ENCODE measurements around the gene KLF5. TPM values are rescaled to one million over a fixed set of nuclear protein-coding genes. Genes with fewer than 3 reads are reported as not detected.

The KLF5 gene
- total RNA-seq, 1 donor from 2014 or later: 2.4 TPM

DNA sequence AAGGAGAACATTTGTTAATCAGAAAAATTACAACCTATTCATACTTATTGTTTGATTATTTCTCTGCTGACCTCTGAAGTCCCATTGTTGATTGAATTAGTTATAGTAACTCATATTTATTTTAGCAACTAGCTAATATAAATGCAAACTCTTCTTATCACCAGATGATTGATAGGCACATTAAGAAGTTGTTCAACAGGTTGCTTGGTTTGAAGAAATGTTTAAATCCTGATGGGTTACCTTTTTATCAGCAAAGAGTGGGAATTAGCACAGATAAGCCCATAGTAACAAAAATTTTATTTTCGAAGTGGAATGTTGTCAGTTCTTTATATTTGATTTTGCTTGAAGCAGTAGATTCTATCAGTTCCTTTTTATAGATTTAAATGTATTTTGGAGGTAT is 44.4 kb downstream of the KLF5 start:
- H3K4me3 Mint-ChIP-seq: no peak overlapping the region
- H3K36me3 Mint-ChIP-seq (ENCODE audit: low read depth): no peaks in the 10 kb centered on the region
- intact Hi-C loops (cut with micrococcal nuclease): no loop called here
- no peaks in the 10 kb centered on the region for H3K4me1 Mint-ChIP-seq (ENCODE audit: low read depth)
- peaks cover 2% of the 10 kb centered on the region for H3K27me3 Mint-ChIP-seq (ENCODE audit: insufficient read depth)
- H3K9me3 Mint-ChIP-seq: peaks cover 6% of the 10 kb centered on the region
- no peak for DNase-seq (ENCODE audit: low spot score)
- no peak overlapping the region for H3K27ac Mint-ChIP-seq

- intact Hi-C loops (cut with micrococcal nuclease): no loop called here
- peaks cover 7% of the 10 kb centered on the region for H3K27me3 Mint-ChIP-seq (ENCODE audit: insufficient read depth)
- H3K4me3 Mint-ChIP-seq: no peak overlapping the region
- no peak overlapping the region for H3K27ac Mint-ChIP-seq
- H3K9me3 Mint-ChIP-seq: no peaks in the 10 kb centered on the region
- DNase-seq (ENCODE audit: low spot score): no peak
- H3K36me3 Mint-ChIP-seq (ENCODE audit: low read depth): no peaks in the 10 kb centered on the region
- H3K4me1 Mint-ChIP-seq (ENCODE audit: low read depth): no peaks in the 10 kb centered on the region
These were observed 47.8 kb downstream of the KLF5 start for GRCh38 chr13:73106513-73107178.

DNA sequence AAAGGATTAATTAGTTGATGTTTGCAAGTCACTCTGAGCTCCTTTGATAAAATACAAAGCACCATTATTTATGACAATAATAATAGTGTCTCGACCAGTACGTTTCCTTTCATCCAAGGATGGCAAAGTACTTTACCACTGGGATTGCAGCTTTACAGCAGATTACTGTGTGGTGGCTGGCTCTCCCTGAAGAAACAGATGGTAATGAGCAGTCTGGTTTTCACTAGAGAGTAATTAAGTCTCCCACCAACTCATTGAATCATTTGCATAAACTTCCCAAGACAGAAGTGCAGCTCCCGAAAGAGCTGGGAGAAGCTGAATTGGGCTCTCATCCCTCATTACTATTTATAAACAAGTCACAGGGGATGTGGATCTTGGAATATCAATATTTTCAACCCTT is 48.7 kb downstream of the KLF5 start:
- Mint-ChIP-seq H3K9me3 (no peaks in the 10 kb centered on the region), H3K4me3 (no peak overlapping the region), H3K27me3 (ENCODE audit: insufficient read depth) (peaks cover 7% of the 10 kb centered on the region)

GRCh38 chr13:73107970-73108369 is 49.2 kb downstream of the KLF5 start:
- H3K9me3 Mint-ChIP-seq: no peaks in the 10 kb centered on the region
- intact Hi-C loops (cut with micrococcal nuclease): no loop called here
- no peak for DNase-seq (ENCODE audit: low spot score)
- no peak overlapping the region for H3K4me3 Mint-ChIP-seq
- no peaks in the 10 kb centered on the region for H3K36me3 Mint-ChIP-seq (ENCODE audit: low read depth)
- no peak overlapping the region for H3K27ac Mint-ChIP-seq
- peaks cover 10% of the 10 kb centered on the region for H3K27me3 Mint-ChIP-seq (ENCODE audit: insufficient read depth)
- H3K4me1 Mint-ChIP-seq (ENCODE audit: low read depth): no peaks in the 10 kb centered on the region

More for the DNA sequence above, 48.7 kb downstream of the KLF5 start:
- H3K36me3 Mint-ChIP-seq (ENCODE audit: low read depth): no peaks in the 10 kb centered on the region
- DNase-seq (ENCODE audit: low spot score): no peak
- no peaks in the 10 kb centered on the region for H3K4me1 Mint-ChIP-seq (ENCODE audit: low read depth)
- intact Hi-C loops (cut with micrococcal nuclease): no loop called here
- no peak overlapping the region for H3K27ac Mint-ChIP-seq

DNA sequence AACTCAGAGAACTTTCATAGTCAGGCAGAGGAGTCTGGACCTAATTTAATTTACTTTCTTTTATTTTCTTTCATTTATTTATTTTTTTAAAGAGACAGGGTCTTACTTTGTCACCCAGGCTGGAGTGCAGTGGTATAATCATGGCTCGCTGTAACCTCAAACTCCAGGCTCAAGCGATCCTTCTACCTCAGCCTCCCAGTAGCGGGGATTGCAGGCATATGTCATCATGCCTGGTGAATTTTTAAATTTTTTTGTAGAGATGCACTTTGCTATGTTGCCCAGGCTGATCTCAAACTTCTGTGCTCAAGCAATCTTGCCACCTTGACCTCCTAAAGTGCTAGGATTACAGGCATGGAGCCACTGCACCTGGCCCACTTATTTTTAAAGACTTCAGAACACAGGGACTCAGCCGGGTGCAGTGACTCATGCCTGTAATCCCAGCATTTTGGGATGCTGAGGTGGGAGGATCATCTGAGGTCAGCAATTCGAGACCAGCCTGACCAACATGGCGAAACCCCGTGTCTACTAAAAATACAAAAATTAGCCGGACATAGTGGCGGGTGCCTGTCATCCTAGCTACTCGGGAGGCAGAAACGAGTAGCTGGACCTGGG is 50.6 kb downstream of the KLF5 start:
- DNase-seq (ENCODE audit: low spot score): no peak
- Mint-ChIP-seq H3K4me3 (no peak overlapping the region), H3K36me3 (ENCODE audit: low read depth) (no peaks in the 10 kb centered on the region), H3K9me3 (no peaks in the 10 kb centered on the region), H3K27ac (no peak overlapping the region), H3K4me1 (ENCODE audit: low read depth) (no peaks in the 10 kb centered on the region), H3K27me3 (ENCODE audit: insufficient read depth) (peaks cover 10% of the 10 kb centered on the region)
- intact Hi-C loops (cut with micrococcal nuclease): no loop called here

GRCh38 chr13:73109969-73110368 is 51.2 kb downstream of the KLF5 start:
- intact Hi-C loops (cut with micrococcal nuclease): no loop called here
- Mint-ChIP-seq H3K4me1 (ENCODE audit: low read depth) (no peaks in the 10 kb centered on the region), H3K27me3 (ENCODE audit: insufficient read depth) (peaks cover 10% of the 10 kb centered on the region), H3K36me3 (ENCODE audit: low read depth) (no peaks in the 10 kb centered on the region), H3K9me3 (no peaks in the 10 kb centered on the region), H3K4me3 (no peak overlapping the region), H3K27ac (no peak overlapping the region)
- DNase-seq (ENCODE audit: low spot score): no peak

- no peak for DNase-seq (ENCODE audit: low spot score)
- H3K27ac Mint-ChIP-seq: no peak overlapping the region
- no peaks in the 10 kb centered on the region for H3K4me1 Mint-ChIP-seq (ENCODE audit: low read depth)
- no peak overlapping the region for H3K4me3 Mint-ChIP-seq
- intact Hi-C loops (cut with micrococcal nuclease): no loop called here
- no peaks in the 10 kb centered on the region for H3K9me3 Mint-ChIP-seq
- peaks cover 10% of the 10 kb centered on the region for H3K27me3 Mint-ChIP-seq (ENCODE audit: insufficient read depth)
- no peaks in the 10 kb centered on the region for H3K36me3 Mint-ChIP-seq (ENCODE audit: low read depth)
These were observed 52.0 kb downstream of the KLF5 start for GRCh38 chr13:73110814-73111213.

DNA sequence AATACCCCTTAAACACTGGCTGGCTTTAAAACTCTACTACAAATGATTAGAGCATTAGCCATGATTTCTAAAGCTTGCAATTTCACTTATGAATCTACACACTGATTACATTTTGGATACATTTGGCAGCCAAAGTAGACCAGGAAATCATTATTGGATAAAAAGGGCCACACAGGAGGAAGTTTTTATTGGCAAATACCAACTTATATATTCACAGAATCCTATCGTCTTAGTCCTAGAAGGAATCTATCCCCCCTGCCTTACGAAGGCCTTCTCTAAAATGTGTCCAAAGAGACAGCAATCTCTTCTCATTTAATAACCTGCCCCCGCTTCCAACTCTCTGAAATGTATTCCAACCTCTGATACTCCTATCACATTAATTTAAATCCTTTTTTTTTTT is 52.5 kb downstream of the KLF5 start:
- H3K27me3 Mint-ChIP-seq (ENCODE audit: insufficient read depth): peaks cover 10% of the 10 kb centered on the region
- H3K4me3 Mint-ChIP-seq: no peak overlapping the region
- intact Hi-C loops (cut with micrococcal nuclease): no loop called here
- H3K36me3 Mint-ChIP-seq (ENCODE audit: low read depth): no peaks in the 10 kb centered on the region
- no peaks in the 10 kb centered on the region for H3K4me1 Mint-ChIP-seq (ENCODE audit: low read depth)
- H3K9me3 Mint-ChIP-seq: no peaks in the 10 kb centered on the region
- H3K27ac Mint-ChIP-seq: no peak overlapping the region
- no peak for DNase-seq (ENCODE audit: low spot score)

DNA sequence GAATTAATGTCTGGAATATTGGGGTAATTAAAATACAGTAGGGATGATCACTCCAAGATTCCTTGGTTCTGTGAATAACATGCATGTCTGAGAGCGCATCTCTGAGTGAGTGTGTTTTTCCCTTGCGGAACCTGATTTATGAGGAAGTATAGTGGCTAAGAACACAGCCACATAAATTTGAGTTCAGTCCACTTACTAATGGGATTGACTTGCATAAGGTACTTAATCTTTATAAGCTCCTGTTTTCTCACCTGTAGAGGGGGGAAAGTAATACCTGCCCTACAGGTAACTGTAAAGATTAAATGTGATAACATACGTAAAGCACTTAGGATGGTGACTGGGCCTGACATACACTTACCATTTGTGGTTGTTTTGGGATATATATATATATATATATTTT is 60.8 kb downstream of the KLF5 start:
- H3K4me1 Mint-ChIP-seq (ENCODE audit: low read depth): no peaks in the 10 kb centered on the region
- no peaks in the 10 kb centered on the region for H3K27me3 Mint-ChIP-seq (ENCODE audit: insufficient read depth)
- no peak for DNase-seq (ENCODE audit: low spot score)
- intact Hi-C loops (cut with micrococcal nuclease): no loop called here
- no peaks in the 10 kb centered on the region for H3K9me3 Mint-ChIP-seq
- no peak overlapping the region for H3K27ac Mint-ChIP-seq
- H3K4me3 Mint-ChIP-seq: no peak overlapping the region
- no peaks in the 10 kb centered on the region for H3K36me3 Mint-ChIP-seq (ENCODE audit: low read depth)
